Stomach (tissue), 4 donors: ENCODE results near the gene NOTCH3.

Experiments
- CTCF ChIP-seq, 7 experiments: fragments of 450-650 bp in 4 of 7; fragments of 200-600 bp in 3 of 7; sonication (generic) in 3 of 7; IDR thresholded peaks; one replicate each; pipeline ENCODE4 v1.5.1; 2016 to 2019; ENCODE audit warnings: antibody characterized with exemption in 7 of 7, control low read depth in 2 of 7, mild to moderate bottlenecking in 1 of 7
- POLR2A ChIP-seq, 4 donors: fragments of 450-650 bp; IDR thresholded peaks; one replicate each; pipeline ENCODE4 v1.6.1; 2016; ENCODE audit warnings: antibody characterized with exemption in 4 of 4, control low read depth in 2 of 4, mild to moderate bottlenecking in 1 of 4, moderate library complexity in 1 of 4

GRCh38 chr19:15116856-15117255 lies 83.9 kb downstream of the NOTCH3 start:
- no peak for TF ChIP-seq CTCF (IDR thresholded peaks at IDR 0.05)
- TF ChIP-seq POLR2A (IDR thresholded peaks at IDR 0.05), result no peak
